Endothelial cell (in vitro differentiated cells): Measurements from ENCODE around the gene AEBP2. TPM values are rescaled to one million over a fixed set of nuclear protein-coding genes. Genes with fewer than 3 reads are reported as not detected.
A peak's percentile ranks its signal among the peaks of the same experiment; 100 is the strongest.

Source experiments
- DNase-seq: peaks from one replicate; pipeline ENCODE4 v3.0.0; 2021; ENCODE audit warnings: low spot score
- H3K27ac Mint-ChIP-seq: one replicate; pipeline ENCODE4 v1.8.0; 2021; ENCODE audit warnings: mixed read lengths, inconsistent platforms; ENCODE audit not compliant: unreplicated experiment
- H3K27me3 Mint-ChIP-seq: one replicate; pipeline ENCODE4 v1.8.0; 2021; ENCODE audit warnings: mild to moderate bottlenecking, moderate library complexity, mixed read lengths, inconsistent platforms; ENCODE audit not compliant: unreplicated experiment
- H3K36me3 Mint-ChIP-seq: one replicate; pipeline ENCODE4 v1.8.0; 2021; ENCODE audit warnings: mild to moderate bottlenecking, low read depth, mixed read lengths, inconsistent platforms; ENCODE audit not compliant: unreplicated experiment
- H3K4me1 Mint-ChIP-seq: one replicate; pipeline ENCODE4 v1.8.0; 2021; ENCODE audit warnings: mild to moderate bottlenecking, mixed read lengths, inconsistent platforms; ENCODE audit not compliant: unreplicated experiment
- H3K4me3 Mint-ChIP-seq: one replicate; pipeline ENCODE4 v1.8.0; 2021; ENCODE audit warnings: mild to moderate bottlenecking, mixed read lengths, inconsistent platforms; ENCODE audit not compliant: unreplicated experiment
- H3K9me3 Mint-ChIP-seq: one replicate; pipeline ENCODE4 v1.8.0; 2021; ENCODE audit warnings: mixed read lengths, inconsistent platforms; ENCODE audit not compliant: unreplicated experiment
- total RNA-seq: library from RNA; stranded (reverse); fragmentation: NEBNext Ultra II Directional; extraction: Animal tissue kit (Norgen Biotek cat#: 25700); gene quantifications from one replicate; pipeline ENCODE4 v1.2.1, GENCODE V29; 2021; ENCODE audit not compliant: unreplicated experiment
- TF ChIP-seq, protein P1 (sequence below): fragments of 200-600 bp; sonication (generic); IDR thresholded peaks from one replicate; pipeline ENCODE4 v1.5.0; 2021; ENCODE audit warnings: antibody characterized with exemption; ENCODE audit not compliant: unreplicated experiment

The AEBP2 gene
- total RNA-seq, 1 donor from 2014 or later, result 37.6 TPM

DNA sequence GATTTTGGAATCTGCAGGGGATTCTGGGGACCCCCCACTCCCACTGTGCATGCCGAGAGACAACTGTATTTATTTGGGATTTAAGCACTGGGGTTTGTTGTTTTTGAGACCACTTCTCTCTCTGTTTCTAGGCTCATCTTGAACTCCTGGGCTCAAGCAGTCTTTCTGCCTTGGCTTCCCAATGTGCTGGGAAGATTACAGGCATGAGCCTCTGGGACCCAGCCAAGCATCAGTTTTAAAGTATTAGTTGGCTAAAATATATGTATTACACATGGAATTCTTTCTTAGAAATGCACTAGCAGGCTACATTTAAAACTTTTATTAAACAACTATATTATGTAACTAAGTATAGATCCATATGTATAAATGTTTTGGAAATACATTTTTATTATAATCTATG, 78.3 kb downstream of the AEBP2 start:
- TF ChIP-seq, protein P1, sequence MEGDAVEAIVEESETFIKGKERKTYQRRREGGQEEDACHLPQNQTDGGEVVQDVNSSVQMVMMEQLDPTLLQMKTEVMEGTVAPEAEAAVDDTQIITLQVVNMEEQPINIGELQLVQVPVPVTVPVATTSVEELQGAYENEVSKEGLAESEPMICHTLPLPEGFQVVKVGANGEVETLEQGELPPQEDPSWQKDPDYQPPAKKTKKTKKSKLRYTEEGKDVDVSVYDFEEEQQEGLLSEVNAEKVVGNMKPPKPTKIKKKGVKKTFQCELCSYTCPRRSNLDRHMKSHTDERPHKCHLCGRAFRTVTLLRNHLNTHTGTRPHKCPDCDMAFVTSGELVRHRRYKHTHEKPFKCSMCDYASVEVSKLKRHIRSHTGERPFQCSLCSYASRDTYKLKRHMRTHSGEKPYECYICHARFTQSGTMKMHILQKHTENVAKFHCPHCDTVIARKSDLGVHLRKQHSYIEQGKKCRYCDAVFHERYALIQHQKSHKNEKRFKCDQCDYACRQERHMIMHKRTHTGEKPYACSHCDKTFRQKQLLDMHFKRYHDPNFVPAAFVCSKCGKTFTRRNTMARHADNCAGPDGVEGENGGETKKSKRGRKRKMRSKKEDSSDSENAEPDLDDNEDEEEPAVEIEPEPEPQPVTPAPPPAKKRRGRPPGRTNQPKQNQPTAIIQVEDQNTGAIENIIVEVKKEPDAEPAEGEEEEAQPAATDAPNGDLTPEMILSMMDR, result no peak
- peak overlapping the region; percentile 58 for H3K27ac Mint-ChIP-seq
- H3K4me1 Mint-ChIP-seq, result peaks cover 7% of the 10 kb centered on the region
- no peak overlapping the region for H3K4me3 Mint-ChIP-seq
- no peaks in the 10 kb centered on the region for H3K36me3 Mint-ChIP-seq
- no peaks in the 10 kb centered on the region for H3K9me3 Mint-ChIP-seq
- DNase-seq, result no peak
- H3K27me3 Mint-ChIP-seq, result no peaks in the 10 kb centered on the region

- Mint-ChIP-seq H3K9me3 (no peaks in the 10 kb centered on the region), H3K27me3 (no peaks in the 10 kb centered on the region), H3K36me3 (no peaks in the 10 kb centered on the region), H3K27ac (no peak overlapping the region), H3K4me1 (peaks cover 7% of the 10 kb centered on the region), H3K4me3 (no peak overlapping the region)
- TF ChIP-seq, protein P1, result no peak
- DNase-seq, result no peak
These were observed 78.9 kb downstream of the AEBP2 start for GRCh38 chr12:19518209-19518608.

DNA sequence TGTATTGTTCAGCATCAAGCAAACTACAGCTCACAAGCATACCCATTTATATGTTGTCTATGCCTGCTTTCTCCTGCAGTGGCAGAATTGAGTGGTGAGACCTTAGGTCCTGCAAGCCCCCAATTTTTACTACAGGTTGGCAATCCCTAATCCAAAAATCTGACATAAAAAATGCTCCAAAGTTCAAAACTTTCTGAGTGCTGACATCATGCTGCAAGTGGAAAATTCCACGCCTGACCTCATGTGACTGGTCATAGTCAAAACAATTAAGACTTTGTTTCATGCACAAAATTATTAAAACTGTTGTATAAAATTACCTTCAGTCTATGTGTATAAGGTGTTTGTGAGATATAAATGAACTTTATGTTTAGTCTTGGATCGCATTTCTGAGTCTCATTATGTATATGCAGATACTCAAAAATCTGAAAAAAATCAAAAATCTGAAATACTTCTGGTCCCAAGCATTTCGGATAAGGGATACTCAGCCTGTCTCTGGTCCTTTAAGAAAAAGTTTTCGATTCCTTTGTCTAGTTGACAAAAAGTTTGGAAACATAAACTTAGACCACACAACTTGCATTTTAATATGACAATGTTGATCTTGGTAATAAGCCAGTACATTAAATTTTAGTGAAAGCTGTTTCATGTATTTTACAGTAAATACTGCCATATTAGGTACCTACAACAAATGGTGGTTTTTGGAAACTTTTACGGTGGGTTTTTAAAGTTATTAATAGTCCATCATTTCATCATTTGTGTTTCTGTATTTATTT, 81.5 kb downstream of the AEBP2 start:
- Mint-ChIP-seq H3K27ac (no peak overlapping the region), H3K4me3 (no peak overlapping the region), H3K9me3 (no peaks in the 10 kb centered on the region), H3K4me1 (peaks cover 14% of the 10 kb centered on the region), H3K27me3 (peaks cover 1% of the 10 kb centered on the region), H3K36me3 (no peaks in the 10 kb centered on the region)
- DNase-seq, result no peak
- TF ChIP-seq, protein P1, result no peak

DNA sequence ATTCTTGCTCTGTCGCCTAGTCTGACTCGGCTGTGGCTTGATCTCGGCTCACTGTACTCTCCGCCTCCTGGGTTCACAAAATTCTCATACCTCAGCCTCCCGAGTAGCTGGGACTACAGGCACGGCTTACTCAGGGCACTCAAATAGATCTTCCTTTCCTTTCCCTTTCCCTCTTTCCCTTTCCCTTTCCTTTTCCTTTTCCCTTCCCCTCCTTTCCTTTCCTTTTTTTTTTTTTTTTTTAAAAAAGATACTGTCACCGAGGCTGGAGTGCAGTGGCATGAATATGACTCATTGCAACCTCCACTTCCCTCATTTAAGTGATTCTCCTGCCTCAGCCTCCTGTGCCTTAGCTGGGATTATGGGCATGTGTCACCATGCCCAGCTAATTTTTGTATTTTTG, 86.0 kb downstream of the AEBP2 start:
- TF ChIP-seq, protein P1, result no peak
- H3K4me3 Mint-ChIP-seq, result no peak overlapping the region
- no peaks in the 10 kb centered on the region for H3K9me3 Mint-ChIP-seq
- peak overlapping the region; percentile 88 for H3K27ac Mint-ChIP-seq
- H3K4me1 Mint-ChIP-seq, result peaks cover 36% of the 10 kb centered on the region
- H3K36me3 Mint-ChIP-seq, result no peaks in the 10 kb centered on the region
- peaks cover 9% of the 10 kb centered on the region for H3K27me3 Mint-ChIP-seq
- no peak for DNase-seq

GRCh38 chr12:19527866-19528265, 88.6 kb downstream of the AEBP2 start:
- peaks cover 47% of the 10 kb centered on the region for H3K4me1 Mint-ChIP-seq
- DNase-seq, result no peak
- H3K9me3 Mint-ChIP-seq, result no peaks in the 10 kb centered on the region
- peaks cover 9% of the 10 kb centered on the region for H3K27me3 Mint-ChIP-seq
- TF ChIP-seq, protein P1, result no peak
- H3K27ac Mint-ChIP-seq, result no peak overlapping the region
- H3K36me3 Mint-ChIP-seq, result no peaks in the 10 kb centered on the region
- no peak overlapping the region for H3K4me3 Mint-ChIP-seq
